GM13977 (cell line): ENCODE data around the gene PSENEN.

Experiments
- DNase-seq: peaks from one replicate; pipeline ENCODE4 v3.0.0; 2012; ENCODE audit warnings: low spot score
- in situ Hi-C: fragments of 300-500 bp; cut with MboI; formaldehyde crosslinking; loops from one replicate; pipeline ENCODE4 v1.12.0; 2022; ENCODE audit warnings: low sequenced_read_pairs, low pct_unique_long_range_greater_than_20kb, mixed read lengths, inconsistent platforms; ENCODE audit not compliant: unreplicated experiment
- TF ChIP-seq, protein P1 (sequence below): IDR thresholded peaks from 2 replicates; pipeline ENCODE4 v1.5.1; 2012; ENCODE audit warnings: mild to moderate bottlenecking, control low read depth; ENCODE audit not compliant: insufficient read depth; ENCODE audit errors: extremely low read depth, missing control alignments

PSENEN gene

DNA sequence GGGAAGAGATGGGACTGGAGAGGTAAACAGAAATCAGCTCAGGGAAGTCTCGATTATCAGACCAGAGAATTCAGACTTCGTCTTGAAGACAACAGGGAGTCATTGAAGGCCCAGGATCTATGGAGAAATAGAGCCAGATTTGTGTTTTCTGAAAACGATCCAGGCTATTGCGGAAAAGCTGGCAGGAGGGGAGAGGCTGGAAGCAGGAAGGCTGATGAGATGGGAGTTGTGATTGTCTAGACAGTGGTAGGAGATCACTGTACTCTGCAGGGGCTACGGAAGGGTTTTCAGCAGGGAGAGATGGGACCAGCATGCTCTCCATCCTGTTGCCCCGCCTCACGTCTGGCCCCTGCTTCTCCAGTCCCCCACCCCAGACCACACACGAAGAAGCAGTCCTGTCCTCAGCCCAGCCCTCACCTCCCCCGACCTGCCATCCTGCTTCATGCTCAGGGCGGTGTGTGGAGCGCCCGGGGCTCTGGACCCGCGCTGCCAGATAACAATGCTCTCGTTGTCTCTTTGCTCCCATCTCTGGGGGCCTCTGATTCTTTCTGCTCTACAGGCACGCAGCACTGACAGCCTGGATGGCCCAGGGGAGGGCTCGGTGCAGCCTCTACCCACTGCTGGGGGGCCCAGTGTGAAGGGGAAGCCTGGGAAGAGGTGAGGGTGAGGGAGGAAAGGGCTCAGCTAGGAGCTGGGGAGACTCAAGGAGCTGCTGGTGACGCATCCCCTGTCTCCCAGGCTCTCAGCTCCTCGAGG, 31.8 kb downstream of the PSENEN start:
- no peak for DNase-seq
- TF ChIP-seq, protein P1, sequence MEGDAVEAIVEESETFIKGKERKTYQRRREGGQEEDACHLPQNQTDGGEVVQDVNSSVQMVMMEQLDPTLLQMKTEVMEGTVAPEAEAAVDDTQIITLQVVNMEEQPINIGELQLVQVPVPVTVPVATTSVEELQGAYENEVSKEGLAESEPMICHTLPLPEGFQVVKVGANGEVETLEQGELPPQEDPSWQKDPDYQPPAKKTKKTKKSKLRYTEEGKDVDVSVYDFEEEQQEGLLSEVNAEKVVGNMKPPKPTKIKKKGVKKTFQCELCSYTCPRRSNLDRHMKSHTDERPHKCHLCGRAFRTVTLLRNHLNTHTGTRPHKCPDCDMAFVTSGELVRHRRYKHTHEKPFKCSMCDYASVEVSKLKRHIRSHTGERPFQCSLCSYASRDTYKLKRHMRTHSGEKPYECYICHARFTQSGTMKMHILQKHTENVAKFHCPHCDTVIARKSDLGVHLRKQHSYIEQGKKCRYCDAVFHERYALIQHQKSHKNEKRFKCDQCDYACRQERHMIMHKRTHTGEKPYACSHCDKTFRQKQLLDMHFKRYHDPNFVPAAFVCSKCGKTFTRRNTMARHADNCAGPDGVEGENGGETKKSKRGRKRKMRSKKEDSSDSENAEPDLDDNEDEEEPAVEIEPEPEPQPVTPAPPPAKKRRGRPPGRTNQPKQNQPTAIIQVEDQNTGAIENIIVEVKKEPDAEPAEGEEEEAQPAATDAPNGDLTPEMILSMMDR, result no peak
- in situ Hi-C loops, result no loop called here

DNA sequence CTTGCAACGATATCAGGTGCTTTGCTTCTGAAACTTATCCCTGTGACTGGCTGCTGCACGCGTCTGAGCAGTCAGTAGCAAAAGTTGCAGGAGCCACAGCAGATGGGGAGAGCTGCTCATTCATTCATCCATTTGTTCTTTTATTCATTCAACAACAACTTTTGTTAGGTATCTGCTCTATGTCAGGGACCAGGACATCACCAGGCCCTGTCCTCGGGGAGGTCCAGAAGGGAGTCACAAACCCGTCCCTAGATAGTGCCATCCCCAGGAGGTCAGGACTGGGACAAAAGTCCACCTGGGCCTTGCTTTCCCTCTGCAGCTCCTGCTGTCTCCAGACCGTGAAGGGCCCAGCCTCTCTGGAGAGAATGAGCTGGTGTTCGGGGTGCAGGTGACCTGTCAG, 32.5 kb downstream of the PSENEN start:
- DNase-seq, result no peak
- in situ Hi-C loops, result no loop called here
- TF ChIP-seq, protein P1, result no peak

DNA sequence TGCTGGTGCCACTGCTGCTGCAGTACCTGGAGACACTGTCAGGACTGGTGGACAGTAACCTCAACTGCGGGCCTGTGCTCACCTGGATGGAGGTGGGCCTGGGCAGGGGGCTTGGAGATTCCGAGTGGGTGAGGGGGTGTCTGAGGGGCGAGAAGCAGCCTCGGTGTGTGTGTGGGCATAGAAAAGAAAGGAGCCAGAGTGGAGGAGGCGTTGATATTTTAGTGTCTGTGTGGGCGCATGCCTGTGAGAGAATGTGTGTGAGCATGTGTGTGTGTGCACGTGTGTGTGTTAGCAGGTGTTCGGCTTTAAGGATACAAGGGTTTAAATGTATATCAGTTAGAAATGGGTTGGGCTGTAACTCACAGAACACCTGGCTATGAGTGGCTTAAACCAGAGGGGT, 33.6 kb downstream of the PSENEN start:
- DNase-seq, result no peak
- TF ChIP-seq, protein P1, result no peak
- in situ Hi-C loops, result no loop called here

DNA sequence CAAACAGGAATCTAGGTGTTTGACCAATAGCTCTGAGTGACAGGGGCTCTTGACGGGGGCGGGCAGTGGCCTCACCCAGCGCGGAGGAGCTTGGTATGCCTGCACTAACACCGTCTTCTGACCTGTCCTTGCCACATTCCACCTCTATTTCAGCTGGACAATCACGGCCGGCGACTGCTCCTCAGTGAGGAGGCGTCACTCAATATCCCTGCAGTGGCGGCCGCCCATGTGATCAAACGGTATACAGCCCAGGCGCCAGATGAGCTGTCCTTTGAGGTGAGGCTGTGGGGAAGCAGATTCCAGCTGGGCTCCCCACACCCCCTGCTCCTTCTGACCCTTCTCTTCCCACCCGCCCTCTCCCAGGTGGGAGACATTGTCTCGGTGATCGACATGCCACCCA, 34.6 kb downstream of the PSENEN start:
- DNase-seq, result no peak
- TF ChIP-seq, protein P1, result no peak
- in situ Hi-C loops, result no loop called here

DNA sequence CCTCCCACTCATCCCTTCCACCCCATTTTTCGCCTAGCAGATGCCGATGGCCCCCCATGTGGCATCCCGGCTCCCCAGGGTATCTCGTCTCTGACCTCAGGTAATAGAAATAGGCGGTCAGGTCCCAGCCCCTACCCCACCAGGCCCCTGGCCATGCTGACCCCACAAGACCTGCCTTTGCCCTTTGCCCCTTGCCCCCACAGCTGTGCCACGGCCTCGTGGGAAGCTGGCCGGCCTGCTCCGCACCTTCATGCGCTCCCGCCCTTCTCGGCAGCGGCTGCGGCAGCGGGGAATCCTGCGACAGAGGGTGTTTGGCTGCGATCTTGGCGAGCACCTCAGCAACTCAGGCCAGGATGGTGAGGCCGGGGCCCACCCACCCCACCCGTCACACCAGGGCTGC, 35.3 kb downstream of the PSENEN start:
- in situ Hi-C loops, result no loop called here
- DNase-seq, result no peak
- TF ChIP-seq, protein P1, result no peak

DNA sequence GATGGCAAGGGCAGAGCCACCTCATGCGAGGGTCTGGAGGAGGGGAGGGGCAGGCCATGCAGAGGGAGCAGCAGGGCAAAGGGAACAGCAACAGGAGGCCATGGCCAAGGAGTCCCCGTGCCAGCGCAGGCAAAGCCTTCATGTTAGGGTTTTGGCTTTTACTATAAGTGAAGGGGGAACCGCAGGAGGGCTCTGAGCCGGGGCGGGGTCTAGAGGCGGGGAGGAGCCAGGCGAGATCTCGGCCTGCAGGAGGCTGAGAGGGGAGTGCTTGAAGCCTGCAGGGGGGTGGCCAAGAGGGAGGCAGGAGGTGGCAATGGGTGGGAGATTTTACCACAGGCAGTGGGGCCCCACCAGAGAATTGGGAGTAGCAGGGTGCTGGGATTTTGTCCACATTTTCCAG, 36.2 kb downstream of the PSENEN start:
- TF ChIP-seq, protein P1, result no peak
- in situ Hi-C loops, result no loop called here
- no peak for DNase-seq
